Smooth muscle cell (in vitro differentiated cells): ENCODE results near the gene CD82. TPM values are rescaled to one million over a fixed set of nuclear protein-coding genes. Genes with fewer than 3 reads are reported as not detected.

Experiments used
- DNase-seq: peaks from one replicate; lab custom pipeline; 2025; ENCODE audit not compliant: unreplicated experiment; lab: John Stamatoyannopoulos, UW
- H2AFZ ChIP-seq: fragments of 200-600 bp; sonication (generic); 2 replicates; pipeline ENCODE4 v1.6.0; 2016; ENCODE audit warnings: antibody characterized with exemption, low read depth, mild to moderate bottlenecking
- H3F3A ChIP-seq: fragments of 200-600 bp; sonication (generic); 2 replicates; pipeline ENCODE4 v1.6.0; 2017; ENCODE audit warnings: antibody characterized with exemption, low read depth
- H3K27ac ChIP-seq: fragments of 200-600 bp; sonication (generic); 2 replicates; pipeline ENCODE4 v1.5.1; 2016; ENCODE audit warnings: low read depth, mild to moderate bottlenecking
- H3K27me3 ChIP-seq: fragments of 200-600 bp; sonication (generic); 2 replicates; pipeline ENCODE4 v1.6.1; 2016; ENCODE audit warnings: low read depth, mild to moderate bottlenecking
- H3K36me3 ChIP-seq: fragments of 200-600 bp; sonication (generic); 2 replicates; pipeline ENCODE4 v1.5.1; 2016; ENCODE audit warnings: low read depth
- H3K4me1 ChIP-seq: fragments of 200-600 bp; sonication (generic); 2 replicates; pipeline ENCODE4 v1.5.1; 2016; ENCODE audit warnings: low read depth
- H3K4me2 ChIP-seq: fragments of 200-600 bp; sonication (generic); 2 replicates; pipeline ENCODE4 v1.6.0; 2016; ENCODE audit warnings: mild to moderate bottlenecking
- H3K4me3 ChIP-seq: fragments of 200-600 bp; sonication (generic); 2 replicates; pipeline ENCODE4 v1.5.1; 2016; ENCODE audit warnings: mild to moderate bottlenecking
- H3K79me2 ChIP-seq: fragments of 200-600 bp; sonication (generic); 2 replicates; pipeline ENCODE4 v1.6.0; 2016; ENCODE audit warnings: low read depth, mild to moderate bottlenecking
- H3K9ac ChIP-seq: fragments of 200-600 bp; sonication (generic); 2 replicates; pipeline ENCODE4 v1.6.0; 2016; ENCODE audit warnings: low read depth
- H3K9me3 ChIP-seq: fragments of 200-600 bp; sonication (generic); replicated peaks from 2 replicates; pipeline ENCODE4 v1.5.1; 2016; ENCODE audit warnings: low read depth
- H4K20me1 ChIP-seq: fragments of 200-600 bp; sonication (generic); 2 replicates; pipeline ENCODE4 v1.6.0; 2016; ENCODE audit warnings: low read depth
- WGBS: methylation state at CpG from one replicate; pipeline ENCODE4 v1.1.7; 2016; ENCODE audit warnings: low lambda C conversion rate; 5-methylcytosine and 5-hydroxymethylcytosine counted together
- polyA plus RNA-seq: library from polyadenylated mRNA; unstranded; fragments of >200 nt; fragmentation: Nextera tagmentation; extraction: Ambion mirVana; gene quantifications from 2 replicates; pipeline ENCODE4 v1.2.1, GENCODE V29; 2016
- total RNA-seq: library from RNA; depleted of rRNA; stranded (reverse); fragments of >200 nt; gene quantifications from 2 replicates; pipeline ENCODE4 v1.2.3, GENCODE V29; 2014
- TF ChIP-seq, protein P1 (sequence below): fragments of 200-600 bp; sonication (generic); IDR thresholded peaks from 2 replicates; pipeline ENCODE4 v1.5.1; 2017; ENCODE audit warnings: borderline replicate concordance, mild to moderate bottlenecking, antibody characterized with exemption; ENCODE audit not compliant: insufficient read depth, poor library complexity, severe bottlenecking

The CD82 gene
- total and polyA plus RNA-seq, 2 experiments from 2014 or later = 58.6 to 270 TPM

DNA sequence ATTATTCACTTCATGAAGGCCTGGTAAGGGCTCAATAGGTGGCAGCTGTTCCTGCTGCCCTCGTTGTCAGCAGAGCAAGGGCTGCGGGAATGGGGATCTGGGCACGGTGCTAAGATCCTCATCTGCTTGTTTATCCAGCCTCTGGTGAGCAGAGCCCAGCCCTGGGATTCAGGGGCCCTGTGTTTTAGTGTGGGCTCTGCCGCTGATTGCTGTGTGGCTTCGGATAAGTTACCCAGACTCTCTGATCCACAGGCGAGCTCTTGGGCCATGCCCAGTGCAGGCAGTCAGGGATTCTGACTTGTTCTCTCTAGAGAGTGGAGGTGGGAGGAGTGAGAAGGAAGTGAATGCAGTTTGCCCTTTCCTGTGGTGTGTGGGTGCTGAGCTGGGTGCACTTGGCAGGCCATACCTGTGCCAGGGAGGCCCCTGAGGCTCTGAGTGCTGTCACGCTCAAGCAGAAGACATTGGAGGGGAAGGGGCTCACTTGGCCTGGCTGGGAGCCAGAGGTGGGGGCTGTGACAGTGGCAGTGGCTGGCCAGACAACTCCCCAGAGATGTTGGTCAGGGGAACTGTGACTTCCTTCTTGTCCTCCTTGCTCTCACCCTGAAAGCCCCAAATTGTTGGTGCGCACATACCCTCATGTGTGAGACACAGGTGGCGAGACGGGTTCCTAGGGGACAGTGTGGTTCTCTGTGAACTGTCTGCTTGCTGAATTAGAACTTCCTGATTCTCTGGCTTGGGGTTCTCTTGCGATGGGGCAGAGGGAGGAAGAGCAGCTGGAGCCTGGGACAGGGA is 43.7 kb downstream of the CD82 start:
- Histone ChIP-seq H3K9me3 (no peaks in the 10 kb centered on the region), H3K27me3 (no peaks in the 10 kb centered on the region), H3K79me2 (no peaks in the 10 kb centered on the region), H3K36me3 (peaks cover 6% of the 10 kb centered on the region), H3K4me3 (no peak overlapping the region), H3K4me2 (no peak overlapping the region), H3K9ac (no peak overlapping the region), H2AFZ (no peak overlapping the region), H4K20me1 (no peaks in the 10 kb centered on the region), H3K4me1 (peaks cover 8% of the 10 kb centered on the region), H3F3A (peaks cover 7% of the 10 kb centered on the region), H3K27ac (no peak overlapping the region)
- WGBS = 80% methylated on average over 11 of the region's 11 CpGs
- TF ChIP-seq, protein P1, sequence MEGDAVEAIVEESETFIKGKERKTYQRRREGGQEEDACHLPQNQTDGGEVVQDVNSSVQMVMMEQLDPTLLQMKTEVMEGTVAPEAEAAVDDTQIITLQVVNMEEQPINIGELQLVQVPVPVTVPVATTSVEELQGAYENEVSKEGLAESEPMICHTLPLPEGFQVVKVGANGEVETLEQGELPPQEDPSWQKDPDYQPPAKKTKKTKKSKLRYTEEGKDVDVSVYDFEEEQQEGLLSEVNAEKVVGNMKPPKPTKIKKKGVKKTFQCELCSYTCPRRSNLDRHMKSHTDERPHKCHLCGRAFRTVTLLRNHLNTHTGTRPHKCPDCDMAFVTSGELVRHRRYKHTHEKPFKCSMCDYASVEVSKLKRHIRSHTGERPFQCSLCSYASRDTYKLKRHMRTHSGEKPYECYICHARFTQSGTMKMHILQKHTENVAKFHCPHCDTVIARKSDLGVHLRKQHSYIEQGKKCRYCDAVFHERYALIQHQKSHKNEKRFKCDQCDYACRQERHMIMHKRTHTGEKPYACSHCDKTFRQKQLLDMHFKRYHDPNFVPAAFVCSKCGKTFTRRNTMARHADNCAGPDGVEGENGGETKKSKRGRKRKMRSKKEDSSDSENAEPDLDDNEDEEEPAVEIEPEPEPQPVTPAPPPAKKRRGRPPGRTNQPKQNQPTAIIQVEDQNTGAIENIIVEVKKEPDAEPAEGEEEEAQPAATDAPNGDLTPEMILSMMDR = no peak
- no peak for DNase-seq

DNA sequence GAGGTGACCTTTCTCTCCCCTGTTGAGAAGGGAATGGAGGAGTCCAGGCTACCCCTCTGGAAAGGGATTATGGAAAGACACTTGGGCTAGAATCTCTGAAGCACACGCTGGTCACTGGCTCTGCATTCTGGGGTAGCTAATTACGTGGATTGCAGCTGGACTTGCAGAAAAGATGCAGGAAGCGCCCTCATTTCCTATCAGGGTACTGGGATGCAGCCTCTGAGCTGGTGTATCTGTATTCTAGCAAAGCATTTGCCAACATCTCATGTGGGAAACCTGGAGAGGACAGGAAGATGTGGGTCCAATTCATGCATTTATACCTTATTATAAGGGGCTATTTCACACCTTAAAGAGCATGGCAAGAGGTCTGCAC is 44.3 kb downstream of the CD82 start:
- no peaks in the 10 kb centered on the region for H3K9me3 ChIP-seq
- no peak for DNase-seq
- H3F3A ChIP-seq = peaks cover 7% of the 10 kb centered on the region
- no peak overlapping the region for H3K4me3 ChIP-seq
- H4K20me1 ChIP-seq = no peaks in the 10 kb centered on the region
- no peaks in the 10 kb centered on the region for H3K27me3 ChIP-seq
- no peaks in the 10 kb centered on the region for H3K79me2 ChIP-seq
- TF ChIP-seq, protein P1 = no peak
- H3K4me2 ChIP-seq = no peak overlapping the region
- H2AFZ ChIP-seq = no peak overlapping the region
- no peak overlapping the region for H3K9ac ChIP-seq
- H3K4me1 ChIP-seq = peaks cover 2% of the 10 kb centered on the region
- no peak overlapping the region for H3K27ac ChIP-seq
- WGBS = 87% methylated on average over 3 of the region's 3 CpGs
- peaks cover 6% of the 10 kb centered on the region for H3K36me3 ChIP-seq

DNA sequence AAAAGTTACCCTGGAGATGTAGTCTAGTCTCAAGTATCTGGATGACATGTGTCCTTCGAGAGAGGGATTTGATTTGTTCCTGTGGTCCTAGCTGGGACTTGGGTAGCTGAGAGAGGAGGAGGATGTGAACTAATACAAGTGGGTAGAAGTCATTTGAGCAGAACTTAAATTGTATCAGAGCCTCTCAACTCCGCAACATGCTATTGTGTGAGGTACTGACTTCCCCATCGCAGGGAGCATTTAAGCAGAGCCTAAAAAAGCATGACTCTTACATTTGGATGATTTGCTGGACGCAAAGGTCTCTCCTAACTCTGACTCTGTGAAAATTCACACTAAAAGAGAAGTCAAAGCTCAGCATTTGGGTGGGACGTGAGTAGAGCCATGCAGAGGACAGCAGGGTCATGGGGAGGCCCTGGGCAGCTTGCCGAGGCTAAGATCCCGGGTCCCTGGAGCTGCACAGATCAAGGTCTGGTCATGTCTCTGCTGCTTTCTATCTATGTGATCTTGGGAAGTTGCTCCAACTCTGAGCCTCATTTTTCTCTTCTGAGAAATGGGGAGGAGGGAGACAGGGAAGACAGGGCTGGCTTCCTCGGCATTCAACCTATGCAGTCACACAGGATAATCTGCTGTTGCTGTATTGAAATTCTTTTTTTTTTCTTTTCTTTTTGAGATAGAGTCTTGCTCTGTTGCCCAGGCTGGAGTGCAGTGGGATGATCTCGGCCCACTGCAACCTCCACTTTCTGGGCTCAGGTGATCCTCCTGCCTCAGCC is 44.9 kb downstream of the CD82 start:
- DNase-seq = no peak
- Histone ChIP-seq H3K9me3 (no peaks in the 10 kb centered on the region), H3K4me3 (no peak overlapping the region), H3K36me3 (peaks cover 6% of the 10 kb centered on the region), H4K20me1 (no peaks in the 10 kb centered on the region), H3K4me1 (no peaks in the 10 kb centered on the region), H3K79me2 (no peaks in the 10 kb centered on the region), H3K27ac (no peak overlapping the region), H3K4me2 (no peak overlapping the region), H3K9ac (no peak overlapping the region), H2AFZ (no peak overlapping the region), H3K27me3 (no peaks in the 10 kb centered on the region), H3F3A (peaks cover 7% of the 10 kb centered on the region)
- 94% methylated on average over 9 of the region's 9 CpGs for WGBS
- TF ChIP-seq, protein P1 = no peak
